ENCODE results near the gene GRIK4.

The GRIK4 gene

DNA sequence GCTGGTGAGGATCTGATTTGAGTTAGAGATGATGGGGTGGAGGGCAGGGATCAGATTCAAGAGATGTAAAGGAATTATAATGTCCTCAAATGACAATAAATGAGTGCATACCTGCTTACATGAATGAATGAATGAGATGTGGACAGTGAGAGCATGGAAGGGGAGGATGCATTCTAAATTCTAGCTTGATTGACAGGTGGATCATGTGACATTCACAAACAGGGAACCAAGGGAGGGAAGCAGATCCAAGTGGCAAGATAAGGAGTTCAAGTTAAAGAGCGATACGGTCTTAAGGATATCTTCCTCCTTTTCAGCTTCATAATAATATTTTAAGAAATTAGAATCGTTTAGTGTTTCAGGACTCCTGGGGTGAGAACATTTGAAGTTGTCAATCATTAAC lies 341.9 kb downstream of the GRIK4 start:
- in situ Hi-C loops (cut with MboI; ENCODE audit: low sequenced_read_pairs) = no loop called here
- Histone ChIP-seq H3K9me3 (no peaks in the 10 kb centered on the region), H3K4me3 (no peak overlapping the region)

DNA sequence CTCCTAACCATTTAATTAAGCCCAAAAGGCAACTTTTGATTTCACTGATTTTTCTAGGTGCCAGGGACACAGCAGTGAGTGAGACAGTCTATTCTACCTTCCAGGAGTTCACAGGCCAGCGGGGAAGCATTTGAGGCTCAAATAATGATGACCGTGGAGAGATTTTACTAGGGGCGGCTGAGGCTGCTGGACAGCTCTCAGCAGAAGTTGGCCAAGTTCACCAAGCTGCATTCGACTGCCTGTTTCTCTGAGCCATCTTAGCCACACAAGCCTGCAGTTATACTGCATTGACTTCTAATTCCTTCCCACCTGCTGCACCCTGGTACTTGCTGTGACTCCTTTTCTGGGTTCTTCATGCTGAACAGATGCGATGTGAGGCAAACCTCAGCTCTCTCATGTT lies 343.4 kb downstream of the GRIK4 start:
- Histone ChIP-seq H3K9me3 (no peaks in the 10 kb centered on the region), H3K4me1 (peaks cover 8% of the 10 kb centered on the region), H3K27me3 (ENCODE audit: low read depth) (no peaks in the 10 kb centered on the region), H3K36me3 (replicated peaks) (no peaks in the 10 kb centered on the region), H3K4me3 (no peak overlapping the region)
- in situ Hi-C loops (cut with MboI; ENCODE audit: low sequenced_read_pairs) = no loop called here
- DNase-seq (ENCODE audit: low spot score in 2 of 2) = no peak

More for the DNA sequence above, 341.9 kb downstream of the GRIK4 start:
- no peak for DNase-seq (ENCODE audit: low spot score in 2 of 2)
- Histone ChIP-seq H3K36me3 (replicated peaks) (no peaks in the 10 kb centered on the region), H3K4me1 (no peaks in the 10 kb centered on the region; the same call in none of the 2 replicates), H3K27me3 (ENCODE audit: low read depth) (no peaks in the 10 kb centered on the region)

DNA sequence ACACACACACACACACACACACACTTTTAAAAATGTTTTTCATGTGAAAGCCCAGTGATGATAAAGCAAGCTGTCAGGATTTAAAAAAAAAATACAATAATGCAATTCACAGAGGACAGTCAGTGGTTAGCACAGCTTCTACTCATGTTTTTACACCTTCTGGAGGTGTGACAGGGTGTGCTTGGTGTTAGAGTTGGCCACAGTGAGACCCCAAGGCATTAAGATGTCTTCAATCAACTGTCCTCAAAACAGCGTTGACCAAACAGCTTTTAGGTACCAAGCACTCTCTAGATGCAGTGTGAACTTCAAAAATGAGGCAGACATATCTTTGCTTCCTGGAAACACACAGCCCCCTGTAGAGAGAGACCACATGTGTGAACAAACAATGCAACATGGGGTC lies 346.0 kb downstream of the GRIK4 start:
- Histone ChIP-seq H3K36me3 (replicated peaks) (no peaks in the 10 kb centered on the region), H3K4me1 (peaks cover 8% of the 10 kb centered on the region), H3K27me3 (ENCODE audit: low read depth) (no peaks in the 10 kb centered on the region), H3K9me3 (no peaks in the 10 kb centered on the region), H3K4me3 (no peak overlapping the region)
- in situ Hi-C loops (cut with MboI; ENCODE audit: low sequenced_read_pairs) = no loop called here
- DNase-seq (ENCODE audit: low spot score in 2 of 2) = no peak

DNA sequence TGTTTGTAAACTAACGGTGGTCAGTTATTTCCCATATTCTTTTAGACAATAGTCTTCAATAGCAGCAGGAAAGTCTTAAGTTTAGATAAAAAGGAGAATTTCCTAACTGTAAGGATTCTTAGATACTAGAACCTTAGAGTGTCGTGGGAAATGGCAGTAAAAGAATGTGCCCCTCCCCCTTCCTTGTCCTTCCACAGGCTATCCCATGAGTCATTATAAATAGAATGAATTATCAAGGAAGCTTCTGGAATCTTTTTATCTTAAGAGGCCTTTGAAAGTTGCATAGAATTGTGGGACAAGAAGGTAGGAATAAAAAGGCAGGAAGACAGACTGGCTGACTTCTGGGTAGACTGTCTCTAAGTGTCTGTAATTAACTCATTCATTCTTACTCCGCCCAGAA lies 347.2 kb downstream of the GRIK4 start:
- in situ Hi-C loops (cut with MboI; ENCODE audit: low sequenced_read_pairs) = no loop called here
- Histone ChIP-seq H3K4me1 (peaks cover 8% of the 10 kb centered on the region), H3K4me3 (no peak overlapping the region), H3K9me3 (no peaks in the 10 kb centered on the region), H3K36me3 (replicated peaks) (no peaks in the 10 kb centered on the region), H3K27me3 (ENCODE audit: low read depth) (no peaks in the 10 kb centered on the region)
- DNase-seq (ENCODE audit: low spot score in 2 of 2) = no peak

DNA sequence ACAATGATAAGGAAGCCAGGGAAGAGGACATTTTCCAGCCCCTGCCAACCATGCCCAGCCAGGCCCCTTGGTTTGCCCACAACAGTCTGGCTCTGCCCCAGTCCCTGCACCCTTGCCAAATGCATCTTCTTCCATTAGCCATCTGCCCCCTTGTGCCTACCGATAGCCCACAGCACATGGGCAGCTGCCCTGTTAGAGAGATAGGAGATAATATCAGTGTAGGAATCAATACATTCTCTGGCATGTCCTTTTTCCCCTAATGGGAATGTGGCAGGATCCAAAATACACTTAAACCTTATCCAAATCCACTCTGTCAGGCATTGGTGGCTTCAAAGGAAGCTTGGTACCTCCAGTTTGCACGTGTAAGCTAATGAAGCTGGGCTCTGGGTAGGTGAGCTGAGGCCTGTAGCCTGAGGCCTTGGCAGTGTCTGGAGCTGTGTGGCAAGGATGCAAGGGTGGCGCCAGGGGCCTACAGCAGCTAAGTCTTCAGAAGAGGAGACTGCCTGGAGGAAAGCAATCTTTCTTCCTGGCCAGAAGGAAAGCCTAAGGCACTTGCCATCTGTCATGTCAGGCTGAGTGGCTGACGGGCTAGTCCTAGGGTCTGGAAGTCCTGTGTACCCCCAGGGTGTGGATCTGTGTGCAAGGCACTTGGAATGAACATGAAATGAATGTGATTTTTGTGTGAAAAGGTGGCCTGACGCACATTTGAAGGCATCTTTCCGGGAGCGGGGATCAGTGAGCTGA lies 348.2 kb downstream of the GRIK4 start:
- in situ Hi-C loops (cut with MboI; ENCODE audit: low sequenced_read_pairs) = no loop called here
- Histone ChIP-seq H3K9me3 (no peaks in the 10 kb centered on the region), H3K4me3 (no peak overlapping the region), H3K36me3 (replicated peaks) (no peaks in the 10 kb centered on the region), H3K27me3 (ENCODE audit: low read depth) (no peaks in the 10 kb centered on the region), H3K4me1 (peaks cover 8% of the 10 kb centered on the region)
- no peak for DNase-seq (ENCODE audit: low spot score in 2 of 2)

DNA sequence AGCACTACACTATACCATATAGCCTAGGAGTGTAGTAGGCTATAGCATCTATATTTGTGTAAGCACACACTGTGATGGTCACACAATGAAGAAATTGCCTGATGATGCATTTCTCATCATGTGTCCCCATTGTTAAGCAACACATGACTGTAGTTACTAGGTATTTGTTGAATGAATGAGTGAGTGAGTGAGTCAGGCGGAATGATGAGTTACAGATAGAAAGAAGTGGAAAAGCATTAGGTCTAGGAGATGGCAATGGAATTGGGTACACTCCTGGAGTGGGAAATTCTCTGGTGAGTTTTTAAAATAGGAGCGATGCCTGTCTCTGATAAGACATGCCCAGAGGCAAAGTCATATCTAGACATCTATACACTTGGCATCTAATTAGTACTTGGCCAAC lies 351.8 kb downstream of the GRIK4 start:
- DNase-seq (ENCODE audit: low spot score in 2 of 2) = no peak
- no peaks in the 10 kb centered on the region for H3K9me3 ChIP-seq
- H3K4me1 ChIP-seq = peaks cover 8% of the 10 kb centered on the region
- H3K27me3 ChIP-seq (ENCODE audit: low read depth) = no peaks in the 10 kb centered on the region
- H3K4me3 ChIP-seq = no peak overlapping the region
- H3K36me3 ChIP-seq (replicated peaks) = no peaks in the 10 kb centered on the region
- in situ Hi-C loops (cut with MboI; ENCODE audit: low sequenced_read_pairs) = no loop called here

DNA sequence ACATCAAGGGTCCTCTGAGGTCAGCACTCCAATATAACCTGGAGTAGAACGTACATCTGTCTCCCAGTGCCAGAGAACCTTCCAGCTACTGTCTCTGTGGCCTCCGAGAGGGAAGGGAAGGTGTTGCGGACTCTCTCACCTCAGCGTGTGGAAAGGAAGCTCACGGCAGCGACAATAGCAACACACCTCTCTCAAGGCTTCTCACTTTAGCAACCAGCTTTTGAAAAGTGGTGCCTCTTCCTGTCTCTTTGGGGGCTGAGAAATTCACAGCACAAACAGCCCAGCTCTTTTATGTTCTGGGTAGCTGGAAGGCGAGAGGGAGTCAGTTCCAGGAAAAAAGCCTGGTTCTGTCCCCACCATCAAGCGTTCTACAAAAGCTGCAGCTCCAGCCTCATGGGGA lies 355.5 kb downstream of the GRIK4 start:
- no peaks in the 10 kb centered on the region for H3K4me1 ChIP-seq
- no peaks in the 10 kb centered on the region for H3K9me3 ChIP-seq
- no peak for DNase-seq (ENCODE audit: low spot score in 2 of 2)
- H3K36me3 ChIP-seq (replicated peaks) = no peaks in the 10 kb centered on the region
- no peak overlapping the region for H3K4me3 ChIP-seq
- in situ Hi-C loops (cut with MboI; ENCODE audit: low sequenced_read_pairs) = no loop called here
- no peaks in the 10 kb centered on the region for H3K27me3 ChIP-seq (ENCODE audit: low read depth)

DNA sequence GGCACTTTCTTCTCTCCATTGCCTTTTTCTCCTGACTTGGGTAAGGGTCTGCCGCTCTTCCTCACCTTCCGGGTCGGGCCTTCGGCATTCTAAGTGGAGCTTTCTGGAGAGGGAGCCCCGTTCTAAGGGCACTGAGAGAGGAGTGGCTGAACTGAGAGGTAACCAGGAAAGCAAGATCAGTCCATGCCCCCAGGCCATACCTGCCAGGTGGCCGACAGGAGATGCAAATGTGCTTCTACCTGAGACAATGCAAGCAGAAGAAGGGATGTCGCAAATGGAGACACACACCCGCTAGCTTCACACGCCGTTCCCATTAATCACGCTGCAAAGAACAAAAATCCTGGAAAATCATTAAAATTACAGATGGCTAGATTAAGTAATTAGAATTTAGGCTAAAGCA lies 356.0 kb downstream of the GRIK4 start:
- in situ Hi-C loops (cut with MboI; ENCODE audit: low sequenced_read_pairs) = no loop called here
- DNase-seq (ENCODE audit: low spot score in 2 of 2) = no peak
- Histone ChIP-seq H3K36me3 (replicated peaks) (no peaks in the 10 kb centered on the region), H3K4me3 (no peak overlapping the region), H3K4me1 (no peaks in the 10 kb centered on the region), H3K9me3 (no peaks in the 10 kb centered on the region), H3K27me3 (ENCODE audit: low read depth) (no peaks in the 10 kb centered on the region)

DNA sequence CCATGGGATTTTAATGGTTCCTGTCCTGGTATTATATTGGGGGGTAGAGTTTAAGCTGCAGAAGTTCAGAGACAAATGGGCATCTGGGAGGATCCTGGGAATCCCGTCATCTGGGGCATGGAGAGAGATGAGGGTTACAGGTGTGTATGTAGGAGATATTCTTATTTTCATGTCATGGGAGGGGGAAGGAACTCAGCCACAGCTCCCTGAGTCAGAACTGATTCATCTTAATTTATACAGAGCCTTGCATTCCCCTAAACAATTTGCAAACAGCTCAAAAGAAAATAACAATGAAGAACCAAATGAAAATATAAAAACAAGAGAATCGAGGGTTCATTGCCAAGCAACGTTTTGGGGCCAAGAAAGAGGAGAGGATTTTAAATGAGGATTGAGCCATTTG lies 356.4 kb downstream of the GRIK4 start:
- Histone ChIP-seq H3K4me1 (no peaks in the 10 kb centered on the region), H3K27me3 (ENCODE audit: low read depth) (no peaks in the 10 kb centered on the region), H3K9me3 (no peaks in the 10 kb centered on the region), H3K36me3 (replicated peaks) (no peaks in the 10 kb centered on the region), H3K4me3 (no peak overlapping the region)
- DNase-seq (ENCODE audit: low spot score in 2 of 2) = no peak
- in situ Hi-C loops (cut with MboI; ENCODE audit: low sequenced_read_pairs) = no loop called here

DNA sequence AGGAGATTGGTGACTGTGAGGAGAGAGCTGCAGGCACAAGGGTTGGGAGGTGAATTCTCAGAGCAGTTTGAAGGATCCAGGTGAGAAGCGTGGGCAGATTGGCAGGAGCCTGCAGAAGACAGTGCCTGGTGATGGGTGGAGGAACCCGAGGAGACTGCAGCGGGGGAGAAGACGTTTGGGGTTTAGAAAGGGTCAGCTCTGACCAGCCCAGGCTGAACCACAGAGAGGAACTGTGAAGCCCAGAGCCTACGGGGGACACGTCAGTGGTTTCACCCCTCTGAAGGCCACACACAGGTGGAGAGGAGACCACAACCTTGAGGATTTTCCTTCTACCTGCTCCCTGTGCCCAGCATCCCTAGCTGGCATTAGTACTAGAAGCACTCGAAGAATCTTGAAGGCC lies 357.5 kb downstream of the GRIK4 start:
- H3K4me1 ChIP-seq = no peaks in the 10 kb centered on the region
- H3K36me3 ChIP-seq (replicated peaks) = no peaks in the 10 kb centered on the region
- no peak overlapping the region for H3K4me3 ChIP-seq
- in situ Hi-C loops (cut with MboI; ENCODE audit: low sequenced_read_pairs) = no loop called here
- no peaks in the 10 kb centered on the region for H3K27me3 ChIP-seq (ENCODE audit: low read depth)
- DNase-seq (ENCODE audit: low spot score in 2 of 2) = no peak
- H3K9me3 ChIP-seq = no peaks in the 10 kb centered on the region

DNA sequence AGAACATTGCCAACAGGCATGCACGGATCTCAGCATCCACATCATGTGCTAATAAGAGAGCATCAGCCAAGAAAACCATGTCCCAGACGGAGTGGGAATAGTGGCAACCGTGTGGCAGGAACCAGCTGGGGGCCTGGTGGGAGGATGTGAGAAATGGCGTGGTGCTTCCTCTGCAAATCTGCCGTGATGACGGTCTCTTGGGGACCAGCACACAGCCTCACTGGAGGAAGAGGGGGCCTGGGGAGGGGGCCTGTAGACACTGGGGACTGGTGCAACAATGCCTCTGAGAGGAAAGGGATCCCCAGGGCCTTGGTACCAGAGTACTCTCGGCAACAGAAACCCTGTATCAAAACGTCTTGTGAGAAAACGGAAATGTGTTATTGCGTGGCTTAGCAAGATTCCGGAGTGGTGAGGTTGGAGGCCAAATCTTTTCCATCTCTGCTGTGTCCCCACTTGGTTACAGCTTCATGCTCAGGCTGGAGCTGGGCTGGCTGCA lies 358.0 kb downstream of the GRIK4 start:
- no peaks in the 10 kb centered on the region for H3K9me3 ChIP-seq
- H3K36me3 ChIP-seq (replicated peaks) = no peaks in the 10 kb centered on the region
- H3K4me3 ChIP-seq = no peak overlapping the region
- in situ Hi-C loops (cut with MboI; ENCODE audit: low sequenced_read_pairs) = no loop called here
- H3K27me3 ChIP-seq (ENCODE audit: low read depth) = no peaks in the 10 kb centered on the region
- no peak for DNase-seq (ENCODE audit: low spot score in 2 of 2)
- no peaks in the 10 kb centered on the region for H3K4me1 ChIP-seq

DNA sequence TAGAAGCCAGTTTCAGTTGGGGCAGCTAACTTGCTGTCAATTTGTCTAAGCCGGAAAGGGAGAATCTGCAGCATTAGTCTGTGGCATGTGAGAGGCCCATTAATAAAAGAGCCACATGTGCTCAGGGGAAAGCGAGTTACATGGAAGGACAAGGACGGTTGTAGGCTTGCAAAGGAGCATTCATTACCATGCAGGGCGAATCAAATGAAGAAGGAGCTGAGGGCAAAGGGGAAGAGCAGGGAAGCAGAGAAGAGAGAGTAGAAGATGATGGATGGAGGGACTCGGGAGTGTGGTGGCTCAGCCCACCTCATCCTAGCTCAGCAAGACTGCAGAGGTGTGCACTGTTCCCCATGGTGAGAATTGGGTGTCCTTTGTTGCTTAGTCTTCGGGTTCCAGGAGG lies 359.6 kb downstream of the GRIK4 start:
- no peak overlapping the region for H3K4me3 ChIP-seq
- in situ Hi-C loops (cut with MboI; ENCODE audit: low sequenced_read_pairs) = no loop called here
- no peaks in the 10 kb centered on the region for H3K27me3 ChIP-seq (ENCODE audit: low read depth)
- no peak for DNase-seq (ENCODE audit: low spot score in 2 of 2)
- H3K9me3 ChIP-seq = no peaks in the 10 kb centered on the region
- H3K4me1 ChIP-seq = no peaks in the 10 kb centered on the region
- no peaks in the 10 kb centered on the region for H3K36me3 ChIP-seq (replicated peaks)

DNA sequence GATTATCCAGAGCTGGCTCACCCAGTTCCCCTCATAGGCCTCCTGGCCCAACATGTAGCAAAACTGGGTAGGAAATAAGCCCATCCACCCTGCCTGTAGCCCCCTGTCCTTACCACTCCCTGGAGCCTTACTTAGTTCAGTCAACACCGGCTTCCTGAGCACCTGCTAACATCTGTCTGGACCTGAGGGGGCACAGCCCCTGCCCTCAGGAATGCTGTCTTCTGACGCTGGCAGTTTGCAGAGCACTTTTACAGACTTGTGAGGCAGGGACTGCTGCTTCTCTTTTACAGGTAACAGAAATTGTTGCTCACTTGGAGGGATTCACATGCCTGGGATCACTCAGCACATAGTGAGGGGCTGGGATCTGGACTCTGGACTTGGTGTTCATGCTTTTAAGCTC lies 360.4 kb downstream of the GRIK4 start:
- in situ Hi-C loops (cut with MboI; ENCODE audit: low sequenced_read_pairs) = no loop called here
- H3K9me3 ChIP-seq = no peaks in the 10 kb centered on the region

DNA sequence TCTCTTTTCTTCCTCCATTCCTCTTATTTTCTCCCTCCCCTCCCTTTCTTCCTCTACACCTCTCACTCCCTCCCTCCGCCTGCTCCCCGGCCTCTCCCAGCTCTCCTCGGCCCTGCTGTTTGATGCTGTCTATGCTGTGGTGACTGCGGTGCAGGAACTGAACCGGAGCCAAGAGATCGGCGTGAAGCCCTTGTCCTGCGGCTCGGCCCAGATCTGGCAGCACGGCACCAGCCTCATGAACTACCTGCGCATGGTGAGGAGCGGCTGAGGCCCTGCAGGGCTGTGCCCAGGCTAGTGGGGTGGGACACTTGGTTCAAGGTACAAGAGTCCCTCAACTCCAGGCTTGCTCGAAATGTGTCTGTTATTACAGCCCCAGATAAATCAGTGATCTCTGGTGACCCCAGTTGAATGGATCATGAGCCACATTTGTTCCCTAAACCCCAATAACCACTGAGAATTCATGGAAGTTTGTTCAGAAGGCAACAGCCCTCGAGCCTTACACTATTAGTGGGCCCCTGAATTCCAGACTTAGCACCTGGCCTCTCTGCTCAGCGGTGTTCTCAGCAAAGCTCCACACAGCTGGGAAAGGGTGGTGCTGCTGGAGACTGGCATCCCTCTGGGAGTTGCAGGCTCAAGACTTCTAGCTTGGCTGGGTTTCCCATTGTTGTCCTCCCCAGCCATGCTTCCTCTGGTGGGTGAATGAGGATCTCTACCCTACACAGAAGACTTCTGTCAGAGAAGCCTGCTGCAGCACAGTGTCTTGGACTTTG lies 362.6 kb downstream of the GRIK4 start:
- Histone ChIP-seq H3K27me3 (ENCODE audit: low read depth) (no peaks in the 10 kb centered on the region), H3K4me1 (no peaks in the 10 kb centered on the region), H3K9me3 (no peaks in the 10 kb centered on the region), H3K4me3 (no peak overlapping the region), H3K36me3 (replicated peaks) (no peaks in the 10 kb centered on the region)
- DNase-seq (ENCODE audit: low spot score in 2 of 2) = no peak
- in situ Hi-C loops (cut with MboI; ENCODE audit: low sequenced_read_pairs) = no loop called here

More for the DNA sequence above, 360.4 kb downstream of the GRIK4 start:
- DNase-seq (ENCODE audit: low spot score in 2 of 2) = no peak
- Histone ChIP-seq H3K36me3 (replicated peaks) (no peaks in the 10 kb centered on the region), H3K27me3 (ENCODE audit: low read depth) (no peaks in the 10 kb centered on the region), H3K4me1 (no peaks in the 10 kb centered on the region), H3K4me3 (no peak overlapping the region)
